SK-N-SH (cell line): ENCODE results near the gene FBXO4. TPM values are rescaled to one million over a fixed set of nuclear protein-coding genes. Genes with fewer than 3 reads are reported as not detected.

Experiments
- CTCF ChIA-PET: fragments of 300-600, 350-600 bp; formaldehyde crosslinking; extraction: SDS; loops from one replicate; lab custom pipeline; 2021; lab: Yijun Ruan, JAX
- POLR2A ChIA-PET: fragments of 350-600 bp; sonication (Branson Sonifier 250); formaldehyde crosslinking; extraction: SDS; loops from one replicate; lab custom pipeline; 2020; ENCODE audit warnings: antibody characterized with exemption, inconsistent platforms; lab: Yijun Ruan, JAX
- DNase-seq: peaks from one replicate; pipeline ENCODE4 v3.0.0; 2012
- H2AFZ ChIP-seq: fragments of 200-600 bp; sonication (generic); 2 replicates; pipeline ENCODE4 v1.8.1; 2016; ENCODE audit warnings: antibody characterized with exemption, mild to moderate bottlenecking, low read depth
- H3F3A ChIP-seq: fragments of 200-600 bp; sonication (generic); replicated peaks from 2 replicates; pipeline ENCODE3; 2016; ENCODE audit warnings: antibody characterized with exemption, mild to moderate bottlenecking; ENCODE audit not compliant: insufficient read depth
- H3K27ac ChIP-seq, 2 experiments: fragments of 200-500 bp in 1 of 2; fragments of 200-600 bp in 1 of 2; sonication (Bioruptor generic) in 1 of 2; sonication (generic), shearing (Covaris generic) in 1 of 2; 2 replicates each; pipeline versions ENCODE4 v1.5.1 to v1.6.1; 2014 to 2016; ENCODE audit warnings: low read depth in 2 of 2, inconsistent platforms in 1 of 2, low read length in 1 of 2, mild to moderate bottlenecking in 1 of 2, mixed read lengths in 1 of 2
- H3K27me3 ChIP-seq: fragments of 200-600 bp; sonication (generic), shearing (Covaris generic); 2 replicates; pipeline ENCODE4 v1.6.1; 2016; ENCODE audit warnings: mixed run types; ENCODE audit not compliant: insufficient read depth
- H3K36me3 ChIP-seq, 2 experiments: fragments of 200-500 bp in 1 of 2; fragments of 200-600 bp in 1 of 2; sonication (Bioruptor generic) in 1 of 2; sonication (generic) in 1 of 2; replicated peaks in 1 of 2; 2 replicates each; pipeline versions ENCODE3 to v1.5.1; 2014 to 2016; ENCODE audit warnings: low read length in 1 of 2, mild to moderate bottlenecking in 1 of 2; ENCODE audit not compliant: insufficient read depth in 2 of 2, control insufficient read depth in 1 of 2
- H3K4me1 ChIP-seq, 2 experiments: fragments of 200-500 bp in 1 of 2; fragments of 200-600 bp in 1 of 2; sonication (Bioruptor generic) in 1 of 2; sonication (generic), shearing (Covaris generic) in 1 of 2; 2 replicates each; pipeline versions ENCODE4 v1.5.1 to v1.6.1; 2014 to 2016; ENCODE audit warnings: low read depth in 1 of 2, low read length in 1 of 2, mixed run types in 1 of 2; ENCODE audit not compliant: insufficient read depth in 2 of 2, control insufficient read depth in 1 of 2
- H3K4me2 ChIP-seq: fragments of 200-600 bp; sonication (generic), shearing (Covaris generic); 2 replicates; pipeline ENCODE4 v1.6.1; 2017; ENCODE audit warnings: mixed run types
- H3K4me3 ChIP-seq, 2 experiments: fragments of 200-500 bp in 1 of 2; fragments of 200-600 bp in 1 of 2; sonication (Bioruptor generic) in 1 of 2; sonication (generic), shearing (Covaris generic) in 1 of 2; 2 replicates each; pipeline versions ENCODE4 v1.5.1 to v1.8.1; 2014 to 2016; ENCODE audit warnings: low read depth in 2 of 2, inconsistent platforms in 1 of 2, low read length in 1 of 2, mild to moderate bottlenecking in 1 of 2, mixed read lengths in 1 of 2, moderate library complexity in 1 of 2
- H3K79me2 ChIP-seq: fragments of 200-600 bp; sonication (generic); 2 replicates; pipeline ENCODE4 v1.8.1; 2017; ENCODE audit warnings: mild to moderate bottlenecking; ENCODE audit not compliant: insufficient read depth
- H3K9ac ChIP-seq: fragments of 200-600 bp; sonication (generic); 2 replicates; pipeline ENCODE4 v1.6.1; 2017; ENCODE audit warnings: mixed run types
- H3K9me2 ChIP-seq: fragments of 200-600 bp; sonication (generic); 2 replicates; pipeline ENCODE4 v1.6.1; 2017; ENCODE audit warnings: mixed run types
- H3K9me3 ChIP-seq: fragments of 200-600 bp; sonication (generic); 2 replicates; pipeline ENCODE4 v1.6.1; 2017; ENCODE audit warnings: mixed run types, mild to moderate bottlenecking, moderate library complexity
- H4K20me1 ChIP-seq: fragments of 200-600 bp; sonication (generic); 2 replicates; pipeline ENCODE4 v1.6.1; 2017; ENCODE audit warnings: mild to moderate bottlenecking, mixed run types; ENCODE audit not compliant: insufficient read depth
- CTCF ChIP-seq: fragments of 200-600 bp; sonication (generic); IDR thresholded peaks from 2 replicates; pipeline ENCODE4 v1.6.1; 2017; ENCODE audit warnings: antibody characterized with exemption, mild to moderate bottlenecking, moderate library complexity
- ELF1 ChIP-seq: IDR thresholded peaks from 2 replicates; pipeline ENCODE4 v1.4.0; 2012
- EP300 ChIP-seq, 2 experiments: IDR thresholded peaks; 2 replicates each; pipeline versions ENCODE4 v1.4.0 to v1.6.1; 2012; ENCODE audit warnings: borderline replicate concordance in 1 of 2, low read depth in 1 of 2, low read length in 1 of 2
- GABPA ChIP-seq: IDR thresholded peaks from 2 replicates; pipeline ENCODE4 v1.4.0; 2012; ENCODE audit warnings: low read depth, mild to moderate bottlenecking
- GATA2 ChIP-seq: sonication (generic); formaldehyde crosslinking; IDR thresholded peaks from 2 replicates; pipeline ENCODE4 v1.5.0; 2020; ENCODE audit warnings: mild to moderate bottlenecking, missing genetic modification reagents
- JUND ChIP-seq: IDR thresholded peaks from 2 replicates; pipeline ENCODE4 v1.4.0; 2012
- MXI1 ChIP-seq: IDR thresholded peaks from 2 replicates; pipeline ENCODE4 v1.6.1; 2012; ENCODE audit warnings: mild to moderate bottlenecking, low read depth, low read length, improper control_type of control experiment
- NFIC ChIP-seq: IDR thresholded peaks from 2 replicates; pipeline ENCODE4 v1.4.0; 2012; ENCODE audit warnings: borderline replicate concordance
- NRF1 ChIP-seq: IDR thresholded peaks from 2 replicates; pipeline ENCODE4 v1.6.1; 2012; ENCODE audit warnings: low read depth, mild to moderate bottlenecking, low read length
- PBX3 ChIP-seq: IDR thresholded peaks from 2 replicates; pipeline ENCODE4; 2012
- POLR2AphosphoS5 ChIP-seq: IDR thresholded peaks from 2 replicates; pipeline ENCODE4 v1.6.1; 2012; ENCODE audit warnings: low read depth, low read length
- REST ChIP-seq: IDR thresholded peaks from 2 replicates; pipeline ENCODE4 v1.6.1; 2012; ENCODE audit warnings: mild to moderate bottlenecking, low read depth, low read length, moderate library complexity
- RFX5 ChIP-seq: IDR thresholded peaks from 2 replicates; pipeline ENCODE4 v1.6.1; 2012; ENCODE audit warnings: mild to moderate bottlenecking, improper control_type of control experiment, low read length
- RXRA ChIP-seq: IDR thresholded peaks from 2 replicates; pipeline ENCODE4 v1.4.0; 2012; ENCODE audit warnings: low read depth, mild to moderate bottlenecking, borderline replicate concordance
- SIN3A ChIP-seq: IDR thresholded peaks from 2 replicates; pipeline ENCODE4 v1.6.1; 2012; ENCODE audit warnings: low read depth, mild to moderate bottlenecking, low read length, moderate library complexity, borderline replicate concordance
- TCF12 ChIP-seq: IDR thresholded peaks from 2 replicates; pipeline ENCODE4 v1.4.0; 2012
- USF2 ChIP-seq: fragments of 150-350 bp; IDR thresholded peaks from 2 replicates; pipeline ENCODE4 v1.6.1; 2017; ENCODE audit warnings: antibody characterized with exemption, low read length, low read depth, borderline replicate concordance
- WGBS: methylation state at CpG from one replicate; pipeline ENCODE4 v1.1.6; 2017; ENCODE audit warnings: low lambda C conversion rate; 5-methylcytosine and 5-hydroxymethylcytosine counted together
- polyA plus RNA-seq, 3 experiments: library from polyadenylated mRNA; depleted of rRNA; stranded (reverse); fragments of >200 nt; gene quantifications; 2 replicates each; pipeline ENCODE4 v1.2.3, GENCODE V29; 2012

Gene FBXO4
- polyA plus RNA-seq, 1 of the 3 experiments (the other 2 are of a cell fraction), result 2.9 TPM

GRCh38 chr5:41935544-41935943 lies 10.5 kb downstream of the FBXO4 start:
- TF ChIP-seq NFIC (no peak), NRF1 (no peak), SIN3A (no peak), POLR2AphosphoS5 (no peak), GATA2 (CRISPR knock-in tag) (no peak), USF2 (no peak)
- POLR2A ChIA-PET, result no interaction called here

GRCh38 chr5:41940641-41941040 lies 15.6 kb downstream of the FBXO4 start:
- TF ChIP-seq REST, result no peak
- no peak for TF ChIP-seq RFX5
- TF ChIP-seq PBX3, result no peak
- no peak for TF ChIP-seq EP300 (IDR thresholded peaks at IDR 0.05; ENCODE audit: borderline replicate concordance in 1 of 2, low read depth in 1 of 2, low read length in 1 of 2)
- no peak for TF ChIP-seq SIN3A
- TF ChIP-seq ELF1, result no peak
- TF ChIP-seq TCF12, result no peak
- no peak for TF ChIP-seq GATA2 (CRISPR knock-in tag)
- no peak for TF ChIP-seq RXRA
- TF ChIP-seq NFIC, result no peak
- TF ChIP-seq MXI1, result no peak
- no peak for TF ChIP-seq JUND
- TF ChIP-seq GABPA, result no peak
- TF ChIP-seq CTCF, result no peak
- TF ChIP-seq, all 33 proteins: peak for 0
- Histone ChIP-seq H3K27me3 (no peaks in the 10 kb centered on the region), H3F3A (no peaks in the 10 kb centered on the region), H3K9me3 (no peaks in the 10 kb centered on the region), H3K4me3 (no peak overlapping the region), H4K20me1 (no peaks in the 10 kb centered on the region), H3K79me2 (no peaks in the 10 kb centered on the region), H3K27ac (no peak overlapping the region), H3K4me2 (no peak overlapping the region), H3K9me2 (no peaks in the 10 kb centered on the region), H3K9ac (no peak overlapping the region), H3K4me1 (no peaks in the 10 kb centered on the region), H2AFZ (no peak overlapping the region; the same call in 1 of the 2 replicates), H3K36me3 (no peaks in the 10 kb centered on the region)
- ChIA-PET CTCF (interaction anchor here (0.7 to 1.0 kb wide), 2 partner anchors 15 to 32 kb away, joined by 3 read pairs; partner anchors contain the start of gene FBXO4), POLR2A (no interaction called here)
- DNase-seq, result no peak
- WGBS, result 93% methylated on average over 1 of the region's 1 CpG

More at GRCh38 chr5:41935544-41935943, 10.5 kb downstream of the FBXO4 start:
- H3K4me1 ChIP-seq, result no peaks in the 10 kb centered on the region
- no peaks in the 10 kb centered on the region for H3K9me3 ChIP-seq
- H3K36me3 ChIP-seq, result peaks cover 0 to 3% of the 10 kb centered on the region in 2 experiments
- H3K9me2 ChIP-seq, result no peaks in the 10 kb centered on the region
- DNase-seq, result no peak
- H3K9ac ChIP-seq, result no peak overlapping the region
- H3K4me3 ChIP-seq, result no peak overlapping the region
- H3K4me2 ChIP-seq, result no peak overlapping the region
- H3K27ac ChIP-seq, result no peak overlapping the region
- H4K20me1 ChIP-seq, result no peaks in the 10 kb centered on the region
- no peaks in the 10 kb centered on the region for H3K27me3 ChIP-seq
- no peaks in the 10 kb centered on the region for H3K79me2 ChIP-seq
- H2AFZ ChIP-seq, result no peak overlapping the region
- CTCF ChIA-PET, result no interaction called here
- no peaks in the 10 kb centered on the region for H3F3A ChIP-seq
